ENCODE data around the gene ELOA.

DNA sequence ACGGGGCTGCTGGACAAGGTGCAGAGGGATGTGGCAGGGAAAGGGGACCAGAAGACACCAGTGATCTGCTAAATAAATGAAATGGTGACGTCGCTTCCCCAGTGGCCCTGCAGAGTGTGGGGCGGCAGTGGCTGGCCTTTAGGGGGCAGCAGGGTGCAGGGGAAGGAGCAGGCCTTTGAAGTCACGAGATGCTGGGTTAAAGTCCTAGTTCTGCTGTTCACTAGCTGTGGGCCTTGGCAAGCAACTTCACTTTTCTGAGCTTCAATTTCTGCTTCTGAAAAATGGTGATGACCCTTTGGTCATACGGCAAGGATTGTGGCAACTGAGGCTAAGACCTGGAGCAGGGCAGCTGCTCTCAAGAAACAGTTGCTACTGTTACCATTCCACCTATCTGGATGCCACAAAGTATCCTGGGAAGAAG is 66.5 kb downstream of the ELOA start:
- TF ChIP-seq, protein P1, sequence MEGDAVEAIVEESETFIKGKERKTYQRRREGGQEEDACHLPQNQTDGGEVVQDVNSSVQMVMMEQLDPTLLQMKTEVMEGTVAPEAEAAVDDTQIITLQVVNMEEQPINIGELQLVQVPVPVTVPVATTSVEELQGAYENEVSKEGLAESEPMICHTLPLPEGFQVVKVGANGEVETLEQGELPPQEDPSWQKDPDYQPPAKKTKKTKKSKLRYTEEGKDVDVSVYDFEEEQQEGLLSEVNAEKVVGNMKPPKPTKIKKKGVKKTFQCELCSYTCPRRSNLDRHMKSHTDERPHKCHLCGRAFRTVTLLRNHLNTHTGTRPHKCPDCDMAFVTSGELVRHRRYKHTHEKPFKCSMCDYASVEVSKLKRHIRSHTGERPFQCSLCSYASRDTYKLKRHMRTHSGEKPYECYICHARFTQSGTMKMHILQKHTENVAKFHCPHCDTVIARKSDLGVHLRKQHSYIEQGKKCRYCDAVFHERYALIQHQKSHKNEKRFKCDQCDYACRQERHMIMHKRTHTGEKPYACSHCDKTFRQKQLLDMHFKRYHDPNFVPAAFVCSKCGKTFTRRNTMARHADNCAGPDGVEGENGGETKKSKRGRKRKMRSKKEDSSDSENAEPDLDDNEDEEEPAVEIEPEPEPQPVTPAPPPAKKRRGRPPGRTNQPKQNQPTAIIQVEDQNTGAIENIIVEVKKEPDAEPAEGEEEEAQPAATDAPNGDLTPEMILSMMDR (IDR thresholded peaks at IDR 0.05) = peak in 5 of 6 experiments; percentile 36 to 58 (median 47)
- no peak for TF ChIP-seq POLR2A (IDR thresholded peaks at IDR 0.05)
